Islet of Langerhans (tissue), 1 donor: ENCODE measurements around the gene CRYGS.
"Not testable (repeated sequence)": the region's sequence is repeated elsewhere in the genome, so short reads cannot be mapped to it uniquely, and the experiment has no call there.

ENCODE experiments used
- FAIRE-seq: peaks from one replicate; lab custom pipeline; 2011; peaks lifted over from hg19 to GRCh38; lab: Jason Lieb, UNC

CRYGS gene

DNA sequence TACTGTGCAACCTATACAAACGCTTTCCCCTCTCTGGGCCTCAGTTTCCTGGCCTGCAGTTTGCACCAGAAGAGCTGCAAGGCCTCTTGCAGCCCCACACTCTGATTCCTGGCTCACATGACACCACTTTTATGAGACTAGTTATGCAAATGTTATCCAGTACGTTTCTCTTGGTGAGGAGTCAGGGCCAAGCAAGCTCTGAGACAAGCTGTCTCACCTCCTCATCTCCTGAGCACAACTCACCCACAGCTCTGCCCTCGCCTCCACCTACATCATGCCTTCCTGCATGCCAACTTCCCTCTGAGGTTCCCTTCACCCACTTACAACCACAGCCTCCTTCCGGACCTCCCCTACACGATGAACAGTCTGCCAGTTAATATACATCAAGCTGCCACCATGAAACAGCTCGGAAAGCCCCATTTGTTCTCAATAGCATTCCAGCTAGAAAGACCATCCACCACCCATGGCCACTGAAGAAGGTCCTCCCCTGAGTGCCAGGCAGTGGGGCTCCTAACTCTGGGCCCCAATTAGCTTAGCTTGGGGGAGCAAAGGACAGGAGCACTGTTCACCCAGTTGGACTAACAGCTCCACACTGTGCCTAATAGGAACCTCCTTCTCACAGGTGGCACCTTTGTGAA, 25.0 kb downstream of the CRYGS start:
- no peak for FAIRE-seq

DNA sequence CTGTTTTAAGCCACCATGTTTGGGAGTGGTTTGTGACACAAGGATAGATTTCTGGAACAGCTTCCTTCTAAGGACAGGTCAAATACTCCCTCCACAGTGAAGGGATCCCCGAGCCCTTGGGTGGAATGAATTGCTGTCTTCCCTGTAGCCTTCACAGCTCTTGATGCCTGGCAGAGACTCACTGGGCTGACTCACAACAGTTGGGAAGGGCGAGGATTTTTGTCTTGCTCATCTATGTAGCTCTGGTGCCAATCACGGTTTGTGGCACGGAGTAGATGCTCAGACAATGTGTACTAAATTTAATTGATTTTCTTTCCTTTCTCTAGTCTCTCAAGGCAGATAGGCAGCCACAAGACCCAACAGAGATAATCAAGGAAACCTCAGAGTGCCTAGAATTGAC, 27.0 kb downstream of the CRYGS start:
- FAIRE-seq: no peak

DNA sequence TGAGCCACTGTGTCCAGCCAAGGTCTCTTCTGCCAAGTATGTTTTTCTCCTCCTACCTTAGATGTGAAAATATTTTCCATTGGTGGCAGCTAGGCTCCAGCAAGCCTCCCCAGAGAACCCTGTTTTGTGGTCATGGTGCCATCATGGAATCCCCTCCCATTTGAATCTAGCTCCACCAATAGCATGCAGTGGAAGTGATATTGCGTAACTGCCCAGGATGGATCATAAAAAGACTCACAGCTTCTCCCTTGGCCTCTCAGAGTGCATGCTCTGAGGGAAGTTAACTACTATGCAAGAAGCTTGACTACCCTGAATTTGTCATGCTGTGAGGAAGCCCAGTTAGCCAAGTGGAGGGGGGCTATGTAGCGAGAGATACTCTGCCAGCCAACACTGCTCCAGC, 27.5 kb downstream of the CRYGS start:
- no peak for FAIRE-seq

DNA sequence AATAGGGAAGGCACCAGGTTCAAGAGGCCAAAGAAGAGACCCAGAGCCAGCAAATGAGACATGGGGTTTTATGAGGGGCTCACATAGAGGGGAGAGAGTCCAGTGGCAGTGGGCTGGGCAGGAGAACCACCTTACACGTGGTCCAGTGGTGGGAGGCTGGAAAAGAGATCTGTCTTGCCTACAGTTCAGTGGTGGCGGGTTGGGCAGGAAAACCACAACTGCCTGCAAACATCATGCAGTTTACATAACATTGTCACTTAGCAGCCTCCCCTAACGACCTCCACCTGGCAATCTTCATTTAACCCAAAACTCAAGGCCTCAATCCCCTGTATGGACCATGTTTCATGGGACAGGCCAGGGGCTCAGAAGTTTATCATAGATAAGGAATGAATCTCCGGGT, 29.1 kb downstream of the CRYGS start:
- no peak for FAIRE-seq

DNA sequence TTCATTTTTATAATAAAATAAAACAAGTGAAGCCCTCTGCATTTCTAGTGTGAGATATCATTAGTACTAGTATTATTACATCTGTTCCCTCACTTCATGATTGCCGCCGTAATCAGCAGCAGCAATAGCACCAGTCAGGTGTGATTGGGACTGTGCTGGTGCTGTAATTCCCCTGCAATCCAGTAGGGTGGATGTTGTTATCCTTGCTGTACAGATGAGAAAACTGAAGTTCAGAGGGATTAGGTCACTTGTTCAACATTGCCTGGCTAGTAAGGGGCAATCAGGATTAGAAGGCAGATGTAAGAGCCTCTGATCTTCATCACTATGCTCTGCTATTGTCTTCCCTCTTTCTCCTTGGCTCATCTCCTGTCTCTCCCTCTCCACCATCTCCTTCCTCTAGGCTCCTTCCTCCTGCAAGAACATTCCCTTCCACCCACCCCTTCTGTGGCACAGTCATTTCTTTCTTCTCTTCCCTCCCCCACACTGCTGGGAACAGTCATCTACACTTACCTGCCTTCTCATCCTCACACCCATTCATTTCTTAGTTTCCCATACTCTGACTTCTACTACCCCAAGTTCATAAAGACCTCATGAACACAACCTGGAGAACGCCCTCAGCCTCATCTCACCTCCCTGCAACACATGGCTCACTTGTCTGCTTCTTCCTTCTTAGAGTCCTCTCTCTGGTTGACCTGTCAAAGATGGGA, 29.7 kb downstream of the CRYGS start:
- no peak for FAIRE-seq

DNA sequence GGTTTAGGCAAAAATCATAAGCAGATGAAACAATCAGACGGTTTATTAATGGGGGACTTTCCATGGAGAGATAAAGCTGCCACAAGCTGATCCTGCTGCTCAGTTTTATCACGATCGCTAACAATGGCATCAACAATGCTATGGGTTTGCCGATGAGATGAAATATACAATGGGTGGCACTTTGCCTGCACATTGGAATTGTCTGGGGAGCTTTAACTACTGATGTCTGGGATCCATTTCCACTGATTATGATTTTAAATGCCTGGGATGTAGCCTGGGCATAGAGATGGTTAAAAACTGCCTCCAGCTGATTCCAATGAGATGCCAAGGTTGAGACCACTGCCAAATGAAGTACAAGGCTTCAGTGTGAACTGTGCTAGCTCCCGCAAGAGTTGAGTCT, 30.8 kb downstream of the CRYGS start:
- FAIRE-seq: no peak

DNA sequence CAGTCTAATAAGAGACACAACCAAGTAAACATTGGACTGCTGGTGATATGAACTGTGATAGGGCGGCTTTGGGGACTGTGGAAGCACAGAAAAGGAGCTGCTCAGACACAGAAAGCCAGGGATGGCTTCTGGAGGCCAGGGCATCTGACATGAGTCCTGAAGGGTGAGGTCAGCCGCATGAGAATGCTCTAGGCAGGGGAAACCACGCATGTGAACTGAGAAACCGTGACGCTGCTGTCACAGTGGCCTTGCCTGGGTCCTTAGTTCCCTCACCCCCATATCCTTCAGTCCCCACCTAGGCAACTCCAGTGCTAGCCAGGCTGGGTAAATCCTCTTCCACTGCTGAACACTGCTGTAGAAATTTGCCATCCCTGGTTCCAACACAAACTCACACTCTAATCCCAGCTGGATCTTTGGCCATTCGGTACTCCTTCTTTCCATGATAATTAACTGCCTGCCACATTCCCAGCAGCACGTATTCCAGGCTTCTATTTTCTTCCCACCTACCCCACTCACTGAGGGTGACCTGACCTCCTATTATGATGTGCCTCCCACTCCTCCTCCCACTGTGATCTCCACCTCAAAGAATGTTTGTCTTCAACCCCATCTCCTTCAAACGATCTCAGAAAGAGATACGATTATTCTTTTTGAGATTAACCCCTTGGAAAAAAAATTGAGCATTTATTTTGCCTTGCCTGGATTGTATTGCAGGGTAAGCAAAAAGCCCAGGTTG, 31.4 kb downstream of the CRYGS start:
- FAIRE-seq: no peak

DNA sequence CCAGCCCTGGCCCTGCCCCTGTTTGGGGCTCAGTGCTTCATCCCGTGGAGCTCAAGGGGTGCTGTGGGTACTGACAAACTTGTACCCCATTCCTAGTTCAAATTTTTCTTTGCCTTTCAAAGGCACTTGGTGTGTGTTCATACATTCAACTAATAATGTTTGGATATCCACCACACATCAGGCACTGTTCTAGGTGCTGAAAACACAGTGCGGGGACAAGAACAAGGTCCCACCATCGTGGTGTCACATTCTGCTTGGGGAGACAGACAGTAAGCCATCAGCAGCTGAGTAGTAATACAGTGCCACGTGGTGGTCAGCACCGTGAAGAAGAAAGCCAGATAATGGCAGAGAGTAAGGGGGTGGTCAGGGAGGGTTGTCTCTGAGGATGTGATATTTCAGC, 32.5 kb downstream of the CRYGS start:
- no peak for FAIRE-seq

DNA sequence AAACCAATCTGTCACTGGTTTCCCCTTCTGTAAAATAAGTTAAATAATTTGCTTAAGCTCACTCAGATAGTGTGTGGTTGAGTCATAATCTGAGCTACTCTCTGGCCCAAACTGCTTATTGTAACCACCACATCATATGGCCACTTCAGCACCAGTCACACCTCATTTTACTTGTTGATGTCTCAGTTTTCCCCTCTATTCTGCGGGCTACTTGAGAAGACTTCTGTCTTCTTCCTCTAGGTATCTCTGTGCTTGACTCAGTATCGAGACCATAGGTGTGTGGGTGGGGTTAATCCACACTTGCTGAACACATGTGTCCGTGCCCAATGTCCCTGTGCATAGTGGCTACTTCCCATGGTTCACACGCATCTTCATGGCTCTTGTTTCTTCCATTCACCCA, 32.9 kb downstream of the CRYGS start:
- no peak for FAIRE-seq

DNA sequence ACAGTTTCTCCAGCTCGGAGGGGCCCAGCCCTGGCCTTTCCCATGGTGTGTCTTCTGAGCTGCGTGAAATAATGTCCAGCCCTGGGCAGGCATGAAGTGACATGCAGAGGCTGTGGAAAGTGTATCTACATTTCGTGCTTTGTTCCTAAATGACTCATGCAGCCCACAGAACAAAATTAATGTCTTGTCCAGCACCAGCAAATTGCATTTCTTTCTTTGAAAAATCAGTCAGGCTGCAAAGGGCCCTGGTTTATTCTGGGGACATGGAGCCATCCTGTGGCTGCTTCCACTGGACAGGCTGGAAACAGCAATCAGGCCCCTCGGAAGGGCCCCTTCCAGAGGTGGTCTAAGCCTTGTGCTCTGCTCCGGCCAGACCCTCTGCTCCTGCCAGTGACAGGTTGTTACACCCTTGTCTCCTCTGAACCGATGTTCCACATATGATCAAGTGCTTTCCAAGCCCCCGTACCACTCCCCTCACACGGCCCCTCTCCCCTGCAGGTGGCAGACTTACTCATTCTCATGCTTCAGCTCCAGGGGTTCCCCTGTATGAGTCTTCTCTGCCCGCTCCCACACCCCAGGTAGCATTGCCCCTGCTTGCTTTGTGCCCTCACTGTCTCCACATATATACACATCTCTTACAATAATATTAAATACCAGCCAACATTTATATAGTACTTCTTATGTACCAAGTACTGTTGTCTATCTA, 33.7 kb downstream of the CRYGS start:
- no peak for FAIRE-seq

DNA sequence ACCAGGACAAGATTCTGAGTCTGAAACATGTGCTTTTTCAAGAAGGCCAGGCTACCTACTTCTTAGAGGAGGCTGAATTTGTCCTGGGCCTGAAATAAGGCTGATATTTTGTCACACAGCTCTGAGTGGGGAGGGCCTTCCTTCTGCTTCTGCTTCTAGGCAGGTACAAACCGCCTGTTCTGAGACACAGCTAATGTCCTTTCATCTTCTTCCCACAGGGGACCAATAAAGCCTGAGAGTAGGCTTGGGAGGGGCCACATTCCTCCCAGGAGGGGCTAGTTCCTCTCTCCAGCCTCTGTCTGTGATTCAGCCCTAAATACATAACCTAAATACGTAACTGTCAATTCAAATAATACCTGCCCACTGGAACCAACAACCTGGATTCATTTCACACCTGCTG, 34.8 kb downstream of the CRYGS start:
- FAIRE-seq: no peak

DNA sequence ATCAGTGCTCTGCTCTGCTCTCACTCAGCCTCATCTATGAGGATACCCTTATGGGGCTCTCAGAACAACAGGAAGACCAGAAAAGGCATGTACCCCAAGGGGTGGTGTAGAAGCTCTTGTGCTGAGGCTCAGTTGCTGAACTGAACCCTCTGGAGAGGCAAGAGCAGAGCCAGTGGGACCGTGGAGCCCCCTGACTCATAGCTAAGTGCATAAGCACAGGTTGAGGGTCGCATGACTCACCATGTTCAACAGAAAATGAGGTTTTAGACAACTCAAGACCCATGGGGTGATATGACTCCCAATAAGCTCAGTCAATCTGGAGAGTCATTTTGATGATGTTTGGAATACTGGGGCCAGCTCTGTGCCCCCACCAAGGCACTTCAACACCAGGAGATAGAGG, 37.3 kb downstream of the CRYGS start:
- FAIRE-seq: no peak

DNA sequence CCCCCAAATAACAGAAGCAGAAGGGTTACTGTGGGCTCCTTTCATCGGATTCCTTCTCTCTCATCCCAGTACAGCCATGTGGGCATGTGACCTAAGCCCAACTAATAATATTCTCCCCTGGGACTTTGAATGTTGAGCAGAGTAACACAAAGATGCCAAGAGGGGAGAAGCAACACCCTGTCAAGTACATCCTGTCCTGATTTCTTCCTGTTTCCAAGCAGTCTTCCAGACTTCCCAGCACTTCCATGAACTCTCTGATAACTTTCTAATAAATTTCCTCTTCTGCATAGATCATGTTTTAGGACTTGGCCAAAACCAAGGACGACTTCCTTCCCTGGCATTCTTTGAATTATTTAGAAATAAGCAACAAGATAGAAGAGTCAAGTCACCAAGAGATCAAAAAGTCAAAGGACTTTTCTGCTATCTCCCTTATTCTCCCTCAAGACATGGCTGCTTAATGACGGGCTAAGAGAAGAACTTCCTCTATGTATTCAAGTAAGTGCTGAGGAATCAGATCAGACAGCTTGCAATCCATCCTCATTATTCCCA, 37.9 kb downstream of the CRYGS start:
- FAIRE-seq: no peak

DNA sequence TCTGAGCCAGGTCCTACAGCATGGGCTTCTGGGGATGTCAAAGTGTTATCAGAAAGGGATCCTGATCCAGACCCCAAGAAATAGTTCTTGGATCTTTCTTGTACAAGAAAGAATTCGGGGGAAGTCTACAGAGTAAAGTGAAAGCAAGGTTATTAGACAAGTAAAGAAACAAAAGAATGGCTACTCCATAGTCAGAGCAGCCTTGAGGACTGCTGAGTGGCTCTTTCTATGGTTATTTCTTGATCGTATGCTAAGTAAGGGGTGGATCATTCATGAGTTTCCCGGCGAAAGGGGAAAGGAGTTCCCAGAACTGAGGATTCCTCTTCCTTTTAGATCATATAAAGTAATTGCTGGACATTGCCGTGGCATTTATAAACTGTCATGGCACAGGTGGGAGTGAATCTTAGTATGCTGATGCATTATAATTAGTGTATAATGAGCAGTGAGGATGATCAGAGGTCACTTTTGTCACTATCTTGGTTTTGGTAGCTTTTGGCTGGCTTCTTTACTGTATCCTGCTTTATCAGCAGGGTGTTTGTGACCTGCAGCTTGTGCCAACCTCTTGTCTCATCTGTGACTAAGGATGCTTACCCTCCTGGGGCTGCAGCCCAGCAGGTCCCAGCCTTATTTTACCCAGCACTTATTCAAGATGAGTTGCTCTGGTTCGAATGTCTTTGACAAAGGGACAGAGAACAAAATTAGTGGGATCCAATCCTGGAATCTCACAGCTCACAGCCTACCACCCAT, 41.0 kb downstream of the CRYGS start:
- FAIRE-seq: no peak

DNA sequence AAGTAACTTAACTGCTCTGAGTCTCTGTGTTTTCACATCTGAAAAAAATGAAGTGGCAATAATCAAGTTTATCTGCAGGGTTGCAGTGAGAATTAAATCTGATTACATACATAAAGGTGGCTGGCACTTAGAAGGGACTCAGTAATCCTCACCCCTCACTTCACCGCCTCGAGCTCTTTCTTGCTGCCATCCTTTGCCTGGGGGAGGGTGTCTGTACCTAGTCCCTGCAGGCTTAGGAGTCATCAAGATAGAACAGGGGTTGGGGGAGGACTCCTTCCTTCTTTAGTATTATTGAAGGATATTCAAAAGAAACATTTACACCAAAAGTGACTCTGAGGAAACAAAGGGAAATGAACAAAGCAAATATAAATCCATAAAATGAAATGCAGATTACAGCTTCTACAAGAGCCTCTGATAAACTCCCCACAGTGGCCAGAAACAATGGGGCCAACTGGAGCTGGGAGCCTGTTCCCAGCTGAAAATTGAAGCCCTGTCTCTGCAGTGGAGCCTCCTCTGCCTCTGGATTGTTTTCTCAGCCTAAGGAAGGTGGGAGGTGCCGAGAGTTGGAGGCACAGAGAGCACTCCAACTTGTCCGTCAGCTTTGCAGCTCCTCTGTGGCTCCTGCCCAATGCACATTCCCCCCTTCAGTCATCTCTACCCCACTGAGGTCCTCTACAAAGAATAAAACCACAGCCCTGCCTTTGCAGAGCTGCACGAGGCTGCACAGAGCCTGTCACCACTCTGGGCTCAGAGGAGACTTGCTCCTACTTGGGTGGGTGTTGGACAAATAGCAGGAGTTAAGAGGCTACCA, 41.8 kb downstream of the CRYGS start:
- FAIRE-seq: no peak

DNA sequence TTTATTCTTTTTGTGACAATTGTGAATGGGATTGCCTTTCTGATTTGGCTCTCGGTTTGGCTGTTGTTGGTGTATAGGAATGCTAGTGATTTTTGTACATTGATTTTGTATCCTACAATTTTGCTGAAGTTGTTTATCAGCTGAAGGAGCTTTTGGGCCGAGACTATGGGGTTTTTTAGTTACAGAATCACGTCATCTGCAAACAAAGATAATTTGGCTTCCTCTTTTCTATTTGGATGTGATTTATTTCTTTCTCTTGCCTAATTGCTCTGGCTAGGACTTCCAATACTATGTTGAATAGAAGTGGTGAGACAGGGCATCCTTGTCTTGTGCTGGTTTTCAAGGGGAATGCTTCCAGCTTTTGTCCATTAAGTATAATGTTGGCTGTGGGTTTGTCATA, 44.2 kb downstream of the CRYGS start:
- not testable (repeated sequence) for FAIRE-seq

DNA sequence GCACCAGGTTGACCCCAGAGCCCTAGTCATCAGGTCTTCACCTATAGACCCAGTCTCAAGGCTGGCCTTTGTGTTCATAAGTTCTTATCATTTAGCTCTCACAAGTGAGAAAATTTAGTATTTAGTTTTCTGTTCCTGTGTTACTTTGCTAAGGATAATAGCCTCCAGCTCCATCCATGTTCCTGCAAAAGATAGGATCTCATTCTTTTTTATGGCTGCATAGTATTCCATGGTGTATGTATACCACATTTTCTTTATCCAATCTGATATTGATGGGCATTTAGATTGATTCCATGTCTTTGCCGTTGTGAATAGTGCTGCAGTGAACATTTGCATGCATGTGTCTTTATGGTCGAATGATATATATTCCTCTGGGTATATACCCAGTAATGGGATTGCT, 46.2 kb downstream of the CRYGS start:
- not testable (repeated sequence) for FAIRE-seq

DNA sequence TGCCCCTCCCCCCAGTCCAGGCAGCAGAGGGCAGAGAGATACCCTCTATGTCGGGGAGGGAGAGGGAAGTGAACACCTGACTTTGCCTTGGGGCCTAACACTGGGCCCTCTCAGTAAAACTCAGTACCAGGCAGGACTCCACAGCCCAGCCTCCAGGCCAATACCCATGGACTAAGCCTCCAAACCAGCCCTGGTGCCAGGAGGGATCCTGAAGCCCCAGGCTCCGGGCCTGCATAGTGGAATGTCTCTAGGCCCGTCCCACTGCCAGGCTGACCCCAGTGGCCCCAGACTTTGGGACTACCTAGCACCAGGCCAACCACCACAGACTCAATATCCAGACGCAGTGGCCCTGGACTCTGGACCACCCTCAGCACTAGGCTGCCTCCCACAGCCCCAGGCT, 46.6 kb downstream of the CRYGS start:
- FAIRE-seq: no peak

DNA sequence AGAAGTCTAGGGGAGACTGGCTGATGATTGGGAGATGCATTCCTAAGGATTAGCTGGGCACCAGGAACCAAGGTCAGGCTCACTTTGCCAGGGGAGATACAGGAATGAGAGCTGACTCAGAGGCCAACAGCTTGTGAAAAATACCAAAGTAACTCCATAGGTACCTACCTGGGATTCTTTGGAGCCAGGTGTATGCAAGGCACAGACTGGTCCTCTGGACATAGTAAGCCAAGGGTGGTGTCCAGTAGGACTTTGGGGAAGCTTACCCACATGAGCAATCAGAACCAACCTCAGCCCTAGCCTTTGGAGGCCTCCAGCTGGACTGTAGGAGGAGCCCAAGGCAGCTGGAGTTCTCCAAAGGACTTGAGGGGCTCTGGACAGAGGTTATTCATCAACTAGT, 47.5 kb downstream of the CRYGS start:
- FAIRE-seq: no peak

DNA sequence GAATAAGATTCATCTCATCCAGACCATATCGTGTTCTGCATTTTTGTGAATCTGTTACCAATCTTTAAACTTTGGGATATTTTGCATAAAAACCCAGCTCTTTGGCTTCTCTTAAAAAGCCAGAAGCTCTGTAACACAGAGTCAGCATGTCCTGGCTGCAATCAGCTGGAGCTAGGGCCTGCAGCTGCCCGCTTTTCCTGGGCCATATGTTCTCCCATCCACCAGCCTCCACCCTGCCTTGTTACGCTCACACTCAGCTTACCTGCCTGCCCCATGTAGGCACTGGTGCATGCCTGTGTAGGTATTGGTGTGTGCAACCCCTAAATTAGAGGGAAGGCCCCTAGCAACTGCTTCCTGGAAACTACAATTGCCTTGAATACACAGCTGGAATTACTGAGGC, 48.2 kb downstream of the CRYGS start:
- FAIRE-seq: no peak
